ENCODE measurements around the gene GNB4.

Gene GNB4

GRCh38 chr3:179355996-179356395 is 95.3 kb downstream of the GNB4 start:
- no peak for DNase-seq (ENCODE audit: low read depth)

GRCh38 chr3:179348325-179349013 is 102.8 kb downstream of the GNB4 start:
- no peak for DNase-seq (ENCODE audit: low read depth)

- DNase-seq (ENCODE audit: low read depth): peak; percentile 89
Observed at GRCh38 chr3:179347345-179348194, 103.7 kb downstream of the GNB4 start, which contains the start of gene MFN1. MFN1 (plus strand) TSS chr3:179347709; CDS start chr3:179348852, 1,143 bp downstream.

Data from GM04503 (cell line).